K562 (cell line): ENCODE data around the gene TENM4. TPM values are rescaled to one million over a fixed set of nuclear protein-coding genes. Genes with fewer than 3 reads are reported as not detected.

Experiments used
- ATAC-seq: fragments of 200-7000 bp; cut with Tn5 transposase; 3 replicates; pipeline ENCODE4 v1.9.1; 2020; ENCODE audit warnings: moderate library complexity
- BruUV-seq: library from RNA; stranded (reverse); fragments of 400-500 nt; replicated peaks from 2 replicates; lab custom pipeline; 2021; lab: Mats Ljungman, UMichigan
- CTCF ChIA-PET: fragments of 300-600 bp; formaldehyde crosslinking; extraction: SDS; loops from one replicate; lab custom pipeline; 2021; ENCODE audit warnings: low intra/inter-chr PET ratio; lab: Yijun Ruan, JAX
- POLR2A ChIA-PET: fragments of 300-600, 350-650 bp; sonication (Branson Sonifier 250); formaldehyde crosslinking; extraction: SDS; loops from one replicate; lab custom pipeline; 2021; ENCODE audit warnings: antibody characterized with exemption, inconsistent platforms; lab: Yijun Ruan, JAX
- DNase-seq, 4 experiments: peaks; one replicate each; pipeline versions ENCODE4 v3.0.0 to v3.0.0-alpha.2; 2011 to 2018; ENCODE audit warnings: low spot score in 3 of 4, mixed read lengths in 3 of 4; ENCODE audit errors: extremely low read depth in 1 of 4
- FAIRE-seq: peaks from 2 replicates; lab custom pipeline; 2011; peaks lifted over from hg19 to GRCh38; lab: Jason Lieb, UNC
- H2AFZ ChIP-seq: 2 replicates; pipeline ENCODE4 v1.6.0; 2011; ENCODE audit warnings: low read depth, low read length, control low read depth, inconsistent platforms
- H3K27ac ChIP-seq: fragments of 200-600 bp; 3 replicates; pipeline ENCODE4 v1.8.0; 2011; ENCODE audit warnings: low read depth, mild to moderate bottlenecking, control low read depth, inconsistent platforms, low read length, moderate library complexity, mixed read lengths; ENCODE audit errors: extremely low read depth
- H3K27me3 ChIP-seq, 2 experiments: fragments of 300-600 bp in 1 of 2; 2 replicates in 1 of 2; 3 replicates in 1 of 2; pipeline versions ENCODE4 v1.6.0 to v1.8.0; 2011; ENCODE audit warnings: inconsistent platforms in 2 of 2, low read length in 2 of 2, mild to moderate bottlenecking in 1 of 2, mixed read lengths in 1 of 2, moderate library complexity in 1 of 2; ENCODE audit not compliant: control insufficient read depth in 2 of 2, insufficient read depth in 2 of 2
- H3K36me3 ChIP-seq: fragments of 300-600 bp; 3 replicates; pipeline ENCODE4 v1.8.0; 2011; ENCODE audit warnings: mild to moderate bottlenecking, low read length, inconsistent platforms; ENCODE audit not compliant: control insufficient read depth, insufficient read depth
- H3K4me1 ChIP-seq, 2 experiments: fragments of 200-600 bp in 1 of 2; replicated peaks in 1 of 2; 2 replicates in 1 of 2; 3 replicates in 1 of 2; pipeline versions ENCODE4 v1.5.1 to v1.8.0; 2011; ENCODE audit warnings: inconsistent platforms in 2 of 2, low read length in 2 of 2, mild to moderate bottlenecking in 1 of 2, mixed read lengths in 1 of 2, moderate library complexity in 1 of 2; ENCODE audit not compliant: control insufficient read depth in 2 of 2, insufficient read depth in 2 of 2
- H3K4me2 ChIP-seq: 2 replicates; pipeline ENCODE4 v1.6.1; 2011; ENCODE audit warnings: low read length, control low read depth, inconsistent platforms, mixed read lengths; ENCODE audit not compliant: insufficient read depth
- H3K4me3 ChIP-seq: fragments of 200-600 bp; sonication (generic), shearing (Covaris generic); 2 replicates; pipeline ENCODE4 v1.5.1; 2016; ENCODE audit warnings: control low read depth, inconsistent platforms
- H3K79me2 ChIP-seq: fragments of 200-600 bp; 3 replicates; pipeline ENCODE4 v1.8.0; 2011; ENCODE audit warnings: low read length, inconsistent platforms; ENCODE audit not compliant: control insufficient read depth, insufficient read depth
- H3K9ac ChIP-seq, 2 experiments: 2 replicates each; pipeline versions ENCODE4 v1.6.0 to v1.6.1; 2011; ENCODE audit warnings: low read depth in 2 of 2, low read length in 2 of 2, control low read depth in 1 of 2, inconsistent platforms in 1 of 2, mild to moderate bottlenecking in 1 of 2, mixed read lengths in 1 of 2; ENCODE audit not compliant: insufficient read depth in 1 of 2
- H3K9me1 ChIP-seq: one replicate; pipeline ENCODE4 v1.6.0; 2011; ENCODE audit warnings: inconsistent platforms, mild to moderate bottlenecking, low read length, moderate library complexity; ENCODE audit not compliant: control insufficient read depth, insufficient read depth
- H3K9me3 ChIP-seq: replicated peaks from 2 replicates; pipeline ENCODE4 v1.5.1; 2011; ENCODE audit warnings: low read depth, low read length, inconsistent platforms; ENCODE audit not compliant: control insufficient read depth, insufficient read depth
- H4K20me1 ChIP-seq: replicated peaks from 2 replicates; pipeline ENCODE4 v1.6.1; 2011; ENCODE audit warnings: low read length, inconsistent platforms, mixed read lengths; ENCODE audit not compliant: control insufficient read depth, insufficient read depth
- CEBPB ChIP-seq: fragments of 450-650 bp; IDR thresholded peaks from 2 replicates; pipeline ENCODE4 v1.6.1; 2016; ENCODE audit warnings: missing genetic modification characterization, missing compliant biosample characterization
- ILK ChIP-seq: fragments of 450-650 bp; IDR thresholded peaks from 2 replicates; pipeline ENCODE4 v1.6.1; 2016; ENCODE audit warnings: missing genetic modification characterization, low read depth, mild to moderate bottlenecking, missing compliant biosample characterization, moderate library complexity, borderline replicate concordance
- MAFG ChIP-seq: fragments of 450-650 bp; conservative IDR thresholded peaks from 2 replicates; pipeline ENCODE4 v1.6.1; 2016; ENCODE audit warnings: missing genetic modification characterization, missing compliant biosample characterization
- NCOA2 ChIP-seq, 2 experiments: fragments of 450-650 bp; IDR thresholded peaks; 2 replicates each; pipeline ENCODE4 v1.6.1; 2018; ENCODE audit warnings: mild to moderate bottlenecking in 2 of 2, moderate library complexity in 1 of 2; ENCODE audit not compliant: partially characterized antibody in 2 of 2
- RBM22 ChIP-seq: fragments of 200-400 bp; formaldehyde crosslinking; IDR thresholded peaks from 2 replicates; pipeline ENCODE4 v1.6.1; 2018; ENCODE audit warnings: low read length, low read depth; ENCODE audit not compliant: poor library complexity, severe bottlenecking
- TFAM ChIP-seq: fragments of 250-450 bp; sonication (Bioruptor Pico); conservative IDR thresholded peaks from 2 replicates; pipeline ENCODE4 v1.5.0; 2021; ENCODE audit warnings: mild to moderate bottlenecking, moderate library complexity
- THRA ChIP-seq: fragments of 450-650 bp; IDR thresholded peaks from 2 replicates; pipeline ENCODE4 v1.6.1; 2017; ENCODE audit warnings: mild to moderate bottlenecking, moderate library complexity
- ZFPM2 ChIP-seq: fragments of 250-450 bp; sonication (Bioruptor Pico); IDR thresholded peaks from 2 replicates; pipeline ENCODE4 v1.5.1; 2022; ENCODE audit warnings: mild to moderate bottlenecking
- ZNF318 ChIP-seq, 2 experiments: fragments of 450-650 bp; IDR thresholded peaks; 2 replicates each; pipeline ENCODE4 v1.6.1; 2016; ENCODE audit warnings: mild to moderate bottlenecking in 2 of 2, borderline replicate concordance in 1 of 2, low read depth in 1 of 2, moderate library complexity in 1 of 2
- WGBS: fragments of 100-300 bp; shearing (Covaris generic); methylation state at CpG from one replicate; pipeline ENCODE4 v1.1.6; 2016; ENCODE audit warnings: low coverage, mixed read lengths; ENCODE audit not compliant: insufficient coverage; ENCODE audit errors: missing lambda C conversion rate; 5-methylcytosine and 5-hydroxymethylcytosine counted together
- in situ Hi-C: fragments of 300-500 bp; cut with MboI; formaldehyde crosslinking; loops from 4 replicates; pipeline ENCODE4 v1.15.0; 2018; ENCODE audit warnings: inconsistent platforms, mixed read lengths
- intact Hi-C: fragments of 100-400 bp; cut with micrococcal nuclease; formaldehyde crosslinking; loops from 2 replicates; pipeline ENCODE4 v1.14.2; 2022
- polyA plus RNA-seq, 8 experiments: library from polyadenylated mRNA; depleted of rRNA in 4 of 8; stranded (reverse) in 5 of 8; unstranded in 3 of 8; fragments of >200 nt; fragmentation: Nextera tagmentation in 2 of 8; fragmentation: Illumina TruSeq in 1 of 8; extraction: Ambion mirVana in 2 of 8; extraction: Trizol in 1 of 8; gene quantifications; 2 replicates each; pipeline versions ENCODE4 v1.2.1 to v1.2.3, GENCODE V29; 2011 to 2014; ENCODE audit warnings: inconsistent platforms in 1 of 8, missing spikeins in 1 of 8
- total RNA-seq, 7 experiments: library from RNA; depleted of rRNA in 6 of 7; stranded (reverse); fragments of >200 nt in 6 of 7; fragmentation: Illumina TruSeq in 2 of 7; extraction: Trizol in 2 of 7; gene quantifications; 2 replicates each; pipeline versions ENCODE4 v1.2.1 to v1.2.3, GENCODE V29; 2011 to 2021; ENCODE audit warnings: low replicate concordance in 1 of 7
- TF ChIP-seq, protein P1 (sequence below): sonication (generic); formaldehyde crosslinking; IDR thresholded peaks from 2 replicates; pipeline ENCODE4 v1.8.1; 2022; ENCODE audit warnings: missing genetic modification reagents

The TENM4 gene
- total and polyA plus RNA-seq, 9 of the 15 experiments (the other 6 are each of a cell fraction or from before 2014, with no cell fraction given): 0.16 TPM; not detected in 8

DNA sequence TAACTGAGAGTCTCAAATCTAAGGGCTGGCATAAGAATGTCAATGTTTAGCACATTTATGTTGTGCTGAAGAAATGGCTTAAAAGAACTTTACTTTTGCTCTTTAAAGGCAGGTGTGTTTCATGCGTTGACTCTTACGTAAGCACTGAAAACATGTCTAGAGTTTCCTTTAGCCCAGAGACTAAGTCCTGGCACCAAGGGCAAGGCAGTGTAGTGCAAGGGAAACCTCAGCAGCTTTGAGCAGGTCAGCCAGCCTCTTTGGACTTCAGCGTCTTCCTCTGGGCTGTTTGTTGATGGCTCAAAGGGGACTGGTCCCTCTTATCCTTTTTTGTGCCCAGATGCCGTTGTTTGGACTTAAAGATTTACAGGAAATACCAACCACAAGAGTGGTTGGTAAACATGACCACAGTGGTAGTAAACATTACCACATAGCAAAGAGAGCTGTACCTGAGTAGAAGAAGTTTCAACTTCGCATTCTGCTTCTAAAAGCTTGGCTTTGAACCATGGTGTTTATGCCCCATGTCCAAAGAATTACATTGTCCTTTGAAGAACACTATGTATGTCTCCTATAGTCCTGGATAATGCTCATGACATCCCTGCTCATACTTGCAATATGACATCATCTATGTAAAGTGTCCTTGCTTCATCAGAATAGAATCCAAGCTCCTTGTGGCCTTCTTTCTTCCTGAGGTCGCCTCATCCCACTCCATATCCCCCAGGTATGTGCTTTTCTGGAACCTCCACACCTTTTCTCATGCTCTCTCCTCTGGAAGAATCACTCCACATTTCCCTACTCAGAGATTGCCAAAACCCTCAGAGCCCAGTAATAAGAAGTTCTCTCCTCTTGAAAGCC is 23.5 kb downstream of the TENM4 start:
- Histone ChIP-seq H3K79me2 (no peaks in the 10 kb centered on the region), H3K9ac (no peak overlapping the region), H3K4me3 (no peak overlapping the region), H2AFZ (no peak overlapping the region), H4K20me1 (no peaks in the 10 kb centered on the region), H3K4me1 (no peaks in the 10 kb centered on the region), H3K27me3 (no peaks in the 10 kb centered on the region), H3K9me1 (no peaks in the 10 kb centered on the region), H3K9me3 (no peaks in the 10 kb centered on the region), H3K4me2 (no peak overlapping the region), H3K36me3 (no peaks in the 10 kb centered on the region), H3K27ac (no peak overlapping the region)
- ChIA-PET POLR2A (no interaction called here), CTCF (no interaction called here)
- in situ Hi-C loops (no loop called here), intact Hi-C loops (no loop called here)
- DNase-seq: no peak
- ATAC-seq: no peak
- WGBS: 0% methylated on average over 6 of the region's 6 CpGs
- FAIRE-seq: no peak
- BruUV-seq: no TSS peak
- TF ChIP-seq THRA (no peak), NCOA2 (IDR thresholded peaks at IDR 0.05; ENCODE audit: partially characterized antibody in 2 of 2) (no peak), ZFPM2 (CRISPR knock-in tag) (no peak), RBM22 (no peak), TFAM (CRISPR knock-in tag) (no peak), CEBPB (tag) (no peak), MAFG (tag) (no peak), ILK (no peak), ZNF318 (IDR thresholded peaks at IDR 0.05; ENCODE audit: borderline replicate concordance in 1 of 2, low read depth in 1 of 2) (no peak)
- TF ChIP-seq, protein P1, sequence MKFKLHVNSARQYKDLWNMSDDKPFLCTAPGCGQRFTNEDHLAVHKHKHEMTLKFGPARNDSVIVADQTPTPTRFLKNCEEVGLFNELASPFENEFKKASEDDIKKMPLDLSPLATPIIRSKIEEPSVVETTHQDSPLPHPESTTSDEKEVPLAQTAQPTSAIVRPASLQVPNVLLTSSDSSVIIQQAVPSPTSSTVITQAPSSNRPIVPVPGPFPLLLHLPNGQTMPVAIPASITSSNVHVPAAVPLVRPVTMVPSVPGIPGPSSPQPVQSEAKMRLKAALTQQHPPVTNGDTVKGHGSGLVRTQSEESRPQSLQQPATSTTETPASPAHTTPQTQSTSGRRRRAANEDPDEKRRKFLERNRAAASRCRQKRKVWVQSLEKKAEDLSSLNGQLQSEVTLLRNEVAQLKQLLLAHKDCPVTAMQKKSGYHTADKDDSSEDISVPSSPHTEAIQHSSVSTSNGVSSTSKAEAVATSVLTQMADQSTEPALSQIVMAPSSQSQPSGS (CRISPR knock-in tag): no peak
